Activated CD8-positive, alpha-beta memory T cell treated with anti-CD3 and anti-CD28 coated beads for 48 hours (primary cell): ENCODE data around the gene SH3GL1.
A peak's percentile ranks its signal among the peaks of the same experiment; 100 is the strongest.

ENCODE experiments used
- DNase-seq, 3 experiments: peaks; one replicate each; pipeline ENCODE4 v3.0.0-alpha.2; 2020; ENCODE audit warnings: low read depth in 2 of 3, low spot score in 2 of 3

The SH3GL1 gene

DNA sequence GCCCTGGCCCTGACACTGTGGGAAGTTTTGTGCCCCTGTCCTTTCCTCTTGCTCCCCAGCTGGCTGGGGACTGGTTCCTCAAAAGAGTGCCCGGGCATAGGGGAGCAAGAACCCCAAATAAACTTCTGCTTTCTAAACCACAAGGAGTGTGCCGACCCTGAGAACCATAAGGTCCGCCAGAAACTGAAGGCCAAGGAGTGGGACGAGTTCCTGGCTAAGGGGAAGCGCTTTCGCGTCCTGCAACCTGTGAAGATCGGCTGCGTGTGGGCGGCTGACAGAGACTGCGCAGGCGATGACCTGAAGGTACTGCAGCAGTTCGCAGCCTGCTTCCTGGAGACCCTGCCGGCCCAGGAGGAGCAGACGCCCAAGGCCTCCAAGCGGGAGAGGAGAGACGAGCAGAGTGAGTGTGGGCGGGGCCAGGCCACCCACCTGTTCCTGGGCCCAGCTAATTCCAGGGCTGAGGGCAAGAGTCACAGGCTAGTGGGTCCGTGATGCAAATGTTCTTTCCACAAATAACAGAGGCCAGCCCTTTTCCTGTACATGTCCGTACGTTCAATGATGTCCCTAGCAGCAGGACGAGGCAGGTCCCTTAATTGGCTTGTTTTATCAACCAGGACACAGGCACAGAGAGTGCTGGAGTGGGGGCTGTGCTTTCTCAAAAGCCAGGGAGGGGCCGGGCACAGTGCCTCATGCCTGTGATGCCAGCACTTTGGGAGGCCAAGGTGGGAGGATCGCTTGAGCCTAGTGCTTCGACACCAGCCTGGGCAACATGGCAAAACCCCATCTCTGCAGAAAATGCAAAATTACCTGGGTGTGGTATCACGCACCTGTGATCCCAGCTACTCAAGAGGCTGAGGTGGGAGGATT, 31.7 kb upstream of the SH3GL1 start:
- no peak for DNase-seq

DNA sequence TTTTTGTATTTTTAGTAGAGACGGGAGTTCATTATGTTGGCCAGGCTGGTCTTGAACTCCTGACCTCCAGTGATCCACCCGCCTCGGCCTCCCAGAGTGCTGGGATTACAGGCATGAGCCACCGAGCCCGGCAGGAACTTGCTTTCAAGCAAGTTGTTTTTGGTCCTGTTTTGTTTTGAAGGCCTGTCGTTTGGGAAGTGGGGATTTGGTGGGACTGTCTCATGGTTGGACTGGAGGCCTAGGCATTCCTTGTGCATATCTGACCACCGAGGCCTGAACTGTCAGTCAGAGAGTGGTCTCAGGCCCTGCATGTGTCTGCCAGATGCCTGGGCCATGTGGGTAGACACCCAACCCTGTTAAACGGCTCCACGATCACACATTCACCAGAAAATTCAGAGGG, 30.9 kb upstream of the SH3GL1 start:
- no peak for DNase-seq

DNA sequence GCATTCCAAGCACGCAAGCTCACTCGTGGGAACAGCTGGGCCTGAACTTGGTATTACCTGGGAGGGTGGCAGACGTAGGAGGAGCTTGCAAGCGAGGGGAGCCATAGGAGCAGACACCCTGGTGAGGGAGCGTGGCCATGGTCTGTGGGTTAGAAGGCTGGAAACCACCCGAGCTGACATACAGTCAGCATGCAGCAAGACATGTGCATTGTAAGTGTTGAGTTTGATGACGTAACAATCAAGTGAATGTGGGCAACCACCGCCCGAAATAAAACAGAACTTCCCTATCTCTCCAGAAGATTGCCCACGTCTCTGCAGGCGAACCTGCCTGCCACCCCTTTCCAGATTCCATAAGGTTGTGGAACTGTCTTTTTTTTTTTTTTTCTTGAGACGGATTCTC, 30.4 kb upstream of the SH3GL1 start:
- DNase-seq = no peak

GRCh38 chr19:4429771-4430171, 29.4 kb upstream of the SH3GL1 start:
- DNase-seq = no peak

GRCh38 chr19:4429256-4429655, 28.9 kb upstream of the SH3GL1 start:
- DNase-seq = no peak

GRCh38 chr19:4428326-4428975, 28.1 kb upstream of the SH3GL1 start:
- DNase-seq = no peak

- no peak for DNase-seq
These were observed 25.2 kb upstream of the SH3GL1 start for GRCh38 chr19:4425537-4425936.

GRCh38 chr19:4423416-4424126, 23.2 kb upstream of the SH3GL1 start:
- DNase-seq = no peak

GRCh38 chr19:4416268-4416667, 15.9 kb upstream of the SH3GL1 start:
- no peak for DNase-seq

DNA sequence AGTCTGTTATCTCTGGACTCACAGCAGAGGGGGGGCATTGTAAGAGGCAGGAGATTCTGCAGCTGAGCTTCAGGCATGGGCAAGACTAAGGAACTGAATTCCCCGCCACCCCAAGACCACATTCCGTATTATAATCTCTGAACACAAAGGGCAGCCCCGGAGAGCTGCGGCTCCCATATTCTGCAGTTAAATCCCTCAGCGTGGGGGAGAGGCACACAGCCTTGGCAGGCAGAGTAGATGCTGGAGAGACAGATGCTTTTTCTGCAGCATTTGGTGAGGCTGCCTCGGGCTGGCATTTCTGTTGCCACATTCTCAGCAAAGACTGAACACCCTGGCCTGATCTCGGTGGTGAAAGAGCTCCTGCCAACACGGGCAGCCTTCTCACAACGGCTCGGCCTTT, 15.0 kb upstream of the SH3GL1 start:
- DNase-seq = no peak

- DNase-seq = no peak
These were observed 14.5 kb upstream of the SH3GL1 start for GRCh38 chr19:4414800-4415321.

DNA sequence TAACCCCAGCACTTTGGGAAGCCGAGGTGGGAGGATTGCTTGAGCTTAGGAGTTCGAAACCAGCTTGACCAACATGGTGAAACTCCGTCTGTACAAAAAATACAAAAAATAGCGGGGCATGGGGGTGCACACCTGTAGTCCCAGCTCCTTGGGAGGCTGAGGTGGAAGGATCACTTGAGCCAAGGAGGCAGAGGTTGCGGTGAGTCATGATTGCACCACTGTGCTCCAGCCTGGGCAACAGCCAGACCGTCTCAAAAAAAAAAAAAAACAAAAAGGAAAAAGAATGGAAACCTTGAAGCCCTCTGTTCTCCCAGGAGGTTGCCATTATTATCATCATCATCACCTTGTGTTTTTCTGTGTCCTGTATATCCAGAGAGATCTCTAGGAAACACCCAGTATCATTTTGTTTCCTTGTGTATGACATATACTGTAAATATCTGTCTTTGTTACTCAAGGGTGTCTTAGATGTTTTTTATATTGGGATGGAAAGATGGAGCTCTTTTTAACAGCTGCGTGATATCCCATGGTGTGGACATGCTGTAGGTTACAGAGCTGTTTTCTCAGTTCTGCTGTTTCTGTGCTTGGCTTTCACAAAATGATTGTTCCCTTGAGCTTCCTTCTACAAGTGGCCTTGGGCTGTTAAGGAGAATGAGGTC, 13.9 kb upstream of the SH3GL1 start:
- DNase-seq = no peak

DNA sequence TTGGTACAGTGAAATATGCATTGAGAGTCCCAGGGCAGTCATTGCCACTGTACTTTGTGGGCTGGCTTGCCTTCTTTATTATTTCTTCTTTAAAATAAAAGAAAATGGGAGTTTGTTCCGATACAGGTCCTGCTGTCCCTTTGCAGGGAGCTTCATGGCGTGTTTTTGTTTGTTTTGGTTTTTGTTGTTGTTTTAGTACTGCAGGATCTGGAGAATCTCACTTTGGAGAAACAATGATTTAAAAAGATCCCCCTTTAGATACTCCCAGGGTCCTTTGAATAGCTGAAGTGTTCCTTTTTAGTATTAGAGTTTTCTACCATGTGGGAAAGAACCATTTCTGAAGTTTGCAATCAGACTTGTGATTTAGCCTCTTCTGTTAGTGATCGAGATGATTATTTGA, 13.2 kb upstream of the SH3GL1 start:
- no peak for DNase-seq

GRCh38 chr19:4409123-4409933, 9.0 kb upstream of the SH3GL1 start:
- no peak for DNase-seq

- no peak for DNase-seq
These were observed 6.3 kb upstream of the SH3GL1 start for GRCh38 chr19:4406626-4407025.

DNA sequence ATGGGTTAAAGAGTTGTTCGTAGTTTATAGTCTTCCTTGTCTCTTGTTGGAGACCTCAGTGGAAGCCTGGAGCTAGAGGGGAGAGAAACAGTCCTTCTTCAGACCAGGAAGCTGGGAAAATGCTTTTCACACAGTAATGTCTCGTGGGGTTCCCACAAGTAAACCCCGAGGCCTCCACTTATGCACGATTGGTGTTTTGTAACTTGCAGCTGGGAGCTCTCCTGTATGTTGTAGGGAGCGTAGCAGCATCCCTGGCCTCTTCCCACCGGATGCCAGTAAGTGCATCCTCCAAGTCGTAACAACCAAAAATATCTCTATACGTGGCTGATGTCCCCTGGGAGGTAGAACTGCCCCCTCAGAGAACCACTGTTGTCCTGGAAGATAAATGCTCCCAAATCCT, 5.6 kb upstream of the SH3GL1 start:
- DNase-seq = no peak

DNA sequence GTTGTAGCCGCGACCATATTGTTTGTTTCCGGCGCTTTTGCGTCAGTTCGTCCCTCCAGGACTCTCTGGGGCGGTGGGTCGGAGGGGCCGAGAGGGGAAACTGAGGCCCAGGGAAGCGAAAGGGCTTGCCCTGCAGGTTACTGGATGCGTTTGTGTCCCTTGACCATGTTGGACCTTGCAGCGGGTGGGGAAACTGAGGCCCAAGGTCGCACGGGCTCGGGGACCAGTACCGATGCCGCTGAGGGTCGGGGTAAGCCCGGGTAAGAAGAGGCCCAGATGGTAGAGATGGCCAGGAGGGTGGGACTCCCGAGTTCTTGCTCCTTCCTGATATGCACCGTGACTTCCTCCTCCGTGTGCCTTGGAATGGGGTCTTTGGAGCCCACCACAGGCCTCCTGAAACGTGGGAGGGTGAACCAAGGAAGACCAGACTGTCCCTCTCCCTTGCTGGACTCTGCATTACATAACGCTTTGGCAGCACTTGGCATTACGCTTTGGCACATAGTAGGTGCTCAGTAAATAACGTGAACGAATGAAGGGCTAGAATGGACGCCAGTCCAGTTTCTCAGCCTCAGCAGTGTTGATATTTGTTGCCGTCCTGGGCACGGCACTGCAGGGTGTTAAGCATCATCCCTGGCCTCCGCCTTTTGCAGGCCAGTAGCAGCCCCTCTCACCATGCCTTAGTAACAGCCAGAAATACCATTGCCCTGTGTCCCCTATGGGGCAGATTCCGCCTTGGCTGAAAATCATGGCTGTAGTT, 2.8 kb upstream of the SH3GL1 start:
- DNase-seq = no peak

DNA sequence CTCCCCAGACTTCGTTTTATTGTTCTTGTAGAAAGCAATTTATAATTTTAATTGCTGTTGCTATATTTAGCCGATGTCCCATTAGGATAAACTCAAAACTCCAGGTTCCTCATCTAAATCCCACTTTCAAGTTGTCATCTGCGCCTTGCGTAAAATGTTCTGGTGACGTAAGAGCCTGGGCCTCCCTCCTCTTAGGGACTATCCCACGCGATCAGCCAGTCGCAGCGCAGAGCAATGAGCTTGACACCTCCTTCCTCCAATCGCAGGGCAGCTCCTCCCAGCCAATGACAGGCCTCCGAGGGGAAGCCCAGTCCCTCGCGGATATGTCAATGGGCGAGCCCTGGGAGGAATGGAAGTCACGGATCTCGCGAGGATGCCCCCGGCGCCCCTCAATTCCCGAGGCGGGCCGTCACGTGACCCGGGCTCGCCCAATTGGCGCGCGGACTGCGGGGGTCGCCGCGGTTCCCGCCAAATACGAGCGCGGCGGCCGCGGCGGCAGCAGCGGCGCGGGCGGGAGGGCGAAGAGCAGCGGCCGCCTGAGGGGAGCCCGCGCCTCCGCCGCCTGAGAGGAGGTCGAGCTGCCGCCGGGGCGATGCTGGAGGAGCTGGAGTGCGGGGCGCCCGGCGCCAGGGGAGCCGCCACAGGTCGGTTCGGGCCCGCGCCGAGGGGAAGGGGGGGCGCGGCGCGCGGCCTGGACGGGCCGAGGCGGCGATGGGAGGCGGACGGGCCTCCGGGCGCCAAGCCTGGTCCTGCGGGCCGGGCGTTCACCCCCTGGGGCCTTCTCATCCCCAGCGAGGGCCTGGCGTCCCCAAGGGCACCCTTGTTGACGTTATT, 2.0 kb upstream of the SH3GL1 start, which contains the start of gene CHAF1A:
TSS of gene CHAF1A (plus strand) at position 470 of the 834 bp plus-strand sequence. CDS start at position 593, 123 bp downstream.
- DNase-seq = peak; percentile 97 to 98 (median 97)

DNA sequence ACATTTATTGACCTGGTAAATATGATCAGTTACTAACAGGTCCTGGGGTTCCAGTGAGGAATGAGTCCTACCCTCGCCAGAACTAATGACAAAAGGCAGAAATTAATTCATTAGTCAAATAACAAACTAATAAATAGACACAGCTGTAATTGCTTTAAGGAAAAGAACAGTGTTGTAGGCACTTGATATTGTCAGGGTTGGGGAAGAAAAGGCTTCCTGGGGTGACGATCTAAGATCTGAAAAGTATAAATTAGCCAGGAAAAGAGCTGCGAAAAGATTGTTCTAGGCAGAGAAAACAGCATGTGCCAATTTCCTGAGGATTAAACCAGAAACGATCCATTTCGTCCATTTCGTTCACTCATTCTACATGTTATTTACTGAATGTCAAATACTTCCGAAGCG, 1.4 kb upstream of the SH3GL1 start:
- DNase-seq = no peak
